ENCODE measurements around the gene SMOC2. TPM values are rescaled to one million over a fixed set of nuclear protein-coding genes. Genes with fewer than 3 reads are reported as not detected.

The SMOC2 gene
- polyA plus RNA-seq, 3 donors = not detected

DNA sequence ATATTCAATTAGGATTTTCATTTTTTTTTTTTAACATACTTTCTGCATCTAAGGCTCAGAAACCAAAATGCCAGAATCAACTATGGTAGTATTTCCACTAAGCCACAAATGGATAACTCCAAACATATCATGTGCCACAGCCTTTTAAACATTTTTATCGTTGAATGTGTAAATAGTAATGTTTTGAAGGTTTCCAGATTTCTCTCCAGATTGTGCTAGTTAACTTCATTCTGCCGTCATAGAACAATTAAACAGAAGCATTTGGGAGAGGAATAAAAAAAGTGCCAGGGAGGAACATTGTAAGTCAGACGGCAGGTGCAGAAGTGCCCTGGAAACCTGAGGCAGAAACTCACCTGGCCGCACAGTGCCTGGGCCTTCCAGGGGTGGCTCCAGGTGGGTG, 23.6 kb downstream of the SMOC2 start:
- no peak overlapping the region for H2AFZ ChIP-seq (ENCODE audit: insufficient read depth, low read depth, low read length, poor library complexity, severe bottlenecking)
- no peaks in the 10 kb centered on the region for H3K79me2 ChIP-seq (ENCODE audit: insufficient read depth, low read length)
- no peak for DNase-seq
- no peak overlapping the region for H3K4me2 ChIP-seq (replicated peaks; ENCODE audit: extremely low read depth, low read length, poor library complexity, severe bottlenecking)
- no peak overlapping the region for H3K27ac Mint-ChIP-seq
- TF ChIP-seq, protein P1, sequence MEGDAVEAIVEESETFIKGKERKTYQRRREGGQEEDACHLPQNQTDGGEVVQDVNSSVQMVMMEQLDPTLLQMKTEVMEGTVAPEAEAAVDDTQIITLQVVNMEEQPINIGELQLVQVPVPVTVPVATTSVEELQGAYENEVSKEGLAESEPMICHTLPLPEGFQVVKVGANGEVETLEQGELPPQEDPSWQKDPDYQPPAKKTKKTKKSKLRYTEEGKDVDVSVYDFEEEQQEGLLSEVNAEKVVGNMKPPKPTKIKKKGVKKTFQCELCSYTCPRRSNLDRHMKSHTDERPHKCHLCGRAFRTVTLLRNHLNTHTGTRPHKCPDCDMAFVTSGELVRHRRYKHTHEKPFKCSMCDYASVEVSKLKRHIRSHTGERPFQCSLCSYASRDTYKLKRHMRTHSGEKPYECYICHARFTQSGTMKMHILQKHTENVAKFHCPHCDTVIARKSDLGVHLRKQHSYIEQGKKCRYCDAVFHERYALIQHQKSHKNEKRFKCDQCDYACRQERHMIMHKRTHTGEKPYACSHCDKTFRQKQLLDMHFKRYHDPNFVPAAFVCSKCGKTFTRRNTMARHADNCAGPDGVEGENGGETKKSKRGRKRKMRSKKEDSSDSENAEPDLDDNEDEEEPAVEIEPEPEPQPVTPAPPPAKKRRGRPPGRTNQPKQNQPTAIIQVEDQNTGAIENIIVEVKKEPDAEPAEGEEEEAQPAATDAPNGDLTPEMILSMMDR (IDR thresholded peaks at IDR 0.05) = no peak
- H3K4me1 ChIP-seq (ENCODE audit: control insufficient read depth in 1 of 2, insufficient read depth in 2 of 2, low read length in 2 of 2) = no peaks in the 10 kb centered on the region
- H3K4me1 Mint-ChIP-seq = no peaks in the 10 kb centered on the region
- no peak overlapping the region for H3K27ac ChIP-seq (ENCODE audit: low read depth in 1 of 2, low read length in 2 of 2)
- no peak overlapping the region for H3K4me3 Mint-ChIP-seq
- no peaks in the 10 kb centered on the region for H3K36me3 Mint-ChIP-seq
- WGBS (ENCODE audit: insufficient coverage) = 98% methylated on average over 2 of the region's 4 CpGs
- H4K20me1 ChIP-seq (ENCODE audit: insufficient read depth, low read length) = no peaks in the 10 kb centered on the region
- H3K27me3 Mint-ChIP-seq (ENCODE audit: low read depth in 3 of 3) = peaks cover 0 to 5% (median 4%) of the 10 kb centered on the region in 3 donors
- intact Hi-C loops (cut with micrococcal nuclease) = no loop called here
- H3K9ac ChIP-seq (ENCODE audit: insufficient read depth, low read length, poor library complexity, severe bottlenecking) = no peak overlapping the region
- no peak overlapping the region for H3K4me3 ChIP-seq (replicated peaks in 1 of 3; ENCODE audit: low read depth in 2 of 3, low read length in 3 of 3)
- H3K9me3 Mint-ChIP-seq = peaks cover 0 to 8% (median 4%) of the 10 kb centered on the region in 7 donors
- no peaks in the 10 kb centered on the region for H3K36me3 ChIP-seq (replicated peaks in 1 of 2; ENCODE audit: control insufficient read depth in 1 of 2, insufficient read depth in 2 of 2, low read length in 2 of 2)
- H3K27me3 ChIP-seq (ENCODE audit: control insufficient read depth in 2 of 2, insufficient read depth in 2 of 2, low read length in 2 of 2) = no peaks in the 10 kb centered on the region
- no peaks in the 10 kb centered on the region for H3K9me3 ChIP-seq (replicated peaks in 1 of 2; ENCODE audit: control insufficient read depth in 1 of 2, insufficient read depth in 1 of 2, low read length in 2 of 2)

DNA sequence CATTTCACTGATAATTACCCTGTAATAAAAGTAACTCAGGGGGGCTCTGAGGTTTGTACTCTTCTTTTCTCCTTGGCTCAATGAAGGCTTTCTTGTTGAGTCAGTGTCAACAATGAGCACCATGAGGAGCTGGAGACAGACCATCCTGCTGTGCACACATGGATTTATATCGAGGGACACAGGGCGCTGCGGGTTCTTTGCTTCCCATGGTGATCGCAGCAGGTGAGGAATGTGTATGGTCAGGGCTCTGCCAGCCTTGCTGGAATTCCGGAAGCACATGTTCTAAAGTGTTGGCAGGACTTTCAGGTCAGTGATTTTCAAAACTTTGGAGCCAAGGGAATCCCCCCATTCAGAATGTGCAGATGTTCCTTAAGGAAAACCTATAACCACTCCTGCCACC, 27.1 kb downstream of the SMOC2 start:
- H3K4me1 Mint-ChIP-seq = no peaks in the 10 kb centered on the region

More for the DNA sequence above, 27.1 kb downstream of the SMOC2 start:
- Histone ChIP-seq H3K36me3 (replicated peaks in 1 of 2; ENCODE audit: control insufficient read depth in 1 of 2, insufficient read depth in 2 of 2, low read length in 2 of 2) (no peaks in the 10 kb centered on the region), H3K27me3 (ENCODE audit: control insufficient read depth in 2 of 2, insufficient read depth in 2 of 2, low read length in 2 of 2) (no peaks in the 10 kb centered on the region), H3K9me3 (replicated peaks in 1 of 2; ENCODE audit: control insufficient read depth in 1 of 2, insufficient read depth in 1 of 2, low read length in 2 of 2) (peaks cover 2 to 5% of the 10 kb centered on the region in 2 donors), H3K4me3 (replicated peaks in 1 of 3; ENCODE audit: low read depth in 2 of 3, low read length in 3 of 3) (no peak overlapping the region), H3K9ac (ENCODE audit: insufficient read depth, low read length, poor library complexity, severe bottlenecking) (no peak overlapping the region), H3K79me2 (ENCODE audit: insufficient read depth, low read length) (no peaks in the 10 kb centered on the region), H3K4me1 (ENCODE audit: control insufficient read depth in 1 of 2, insufficient read depth in 2 of 2, low read length in 2 of 2) (no peaks in the 10 kb centered on the region), H3K4me2 (replicated peaks; ENCODE audit: extremely low read depth, low read length, poor library complexity, severe bottlenecking) (no peak overlapping the region), H2AFZ (ENCODE audit: insufficient read depth, low read depth, low read length, poor library complexity, severe bottlenecking) (no peak overlapping the region), H3K27ac (ENCODE audit: low read depth in 1 of 2, low read length in 2 of 2) (no peak overlapping the region), H4K20me1 (ENCODE audit: insufficient read depth, low read length) (no peaks in the 10 kb centered on the region)
- Mint-ChIP-seq H3K27me3 (ENCODE audit: low read depth in 3 of 3) (peaks cover 0 to 4% (median 3%) of the 10 kb centered on the region in 3 donors), H3K36me3 (no peaks in the 10 kb centered on the region), H3K4me3 (no peak overlapping the region), H3K27ac (no peak overlapping the region), H3K9me3 (peaks cover 0 to 6% (median 5%) of the 10 kb centered on the region in 7 donors)
- intact Hi-C loops (cut with micrococcal nuclease) = no loop called here
- WGBS (ENCODE audit: insufficient coverage) = 94% methylated on average over 4 of the region's 5 CpGs
- TF ChIP-seq, protein P1 (IDR thresholded peaks at IDR 0.05) = no peak
- DNase-seq = no peak

All from CD14-positive monocyte (primary cell).